Thyroid gland (tissue), 4 donors: Measurements from ENCODE around the gene MEPCE.

Source experiments
- POLR2A ChIP-seq, 2 donors: fragments of 450-650 bp; IDR thresholded peaks; one replicate each; pipeline ENCODE4 v1.6.1; 2017; ENCODE audit warnings: antibody characterized with exemption in 2 of 2, mild to moderate bottlenecking in 2 of 2, moderate library complexity in 1 of 2
- TF ChIP-seq, protein P1 (sequence below), 6 experiments: fragments of 200-600 bp in 3 of 6; fragments of 450-650 bp in 3 of 6; sonication (generic) in 3 of 6; IDR thresholded peaks; one replicate each; pipeline ENCODE4 v1.5.1; 2016 to 2019; ENCODE audit warnings: antibody characterized with exemption in 6 of 6, mild to moderate bottlenecking in 2 of 6, inconsistent platforms in 1 of 6, moderate library complexity in 1 of 6

- TF ChIP-seq, protein P1, sequence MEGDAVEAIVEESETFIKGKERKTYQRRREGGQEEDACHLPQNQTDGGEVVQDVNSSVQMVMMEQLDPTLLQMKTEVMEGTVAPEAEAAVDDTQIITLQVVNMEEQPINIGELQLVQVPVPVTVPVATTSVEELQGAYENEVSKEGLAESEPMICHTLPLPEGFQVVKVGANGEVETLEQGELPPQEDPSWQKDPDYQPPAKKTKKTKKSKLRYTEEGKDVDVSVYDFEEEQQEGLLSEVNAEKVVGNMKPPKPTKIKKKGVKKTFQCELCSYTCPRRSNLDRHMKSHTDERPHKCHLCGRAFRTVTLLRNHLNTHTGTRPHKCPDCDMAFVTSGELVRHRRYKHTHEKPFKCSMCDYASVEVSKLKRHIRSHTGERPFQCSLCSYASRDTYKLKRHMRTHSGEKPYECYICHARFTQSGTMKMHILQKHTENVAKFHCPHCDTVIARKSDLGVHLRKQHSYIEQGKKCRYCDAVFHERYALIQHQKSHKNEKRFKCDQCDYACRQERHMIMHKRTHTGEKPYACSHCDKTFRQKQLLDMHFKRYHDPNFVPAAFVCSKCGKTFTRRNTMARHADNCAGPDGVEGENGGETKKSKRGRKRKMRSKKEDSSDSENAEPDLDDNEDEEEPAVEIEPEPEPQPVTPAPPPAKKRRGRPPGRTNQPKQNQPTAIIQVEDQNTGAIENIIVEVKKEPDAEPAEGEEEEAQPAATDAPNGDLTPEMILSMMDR (IDR thresholded peaks at IDR 0.05) = no peak
- TF ChIP-seq POLR2A (IDR thresholded peaks at IDR 0.05) = peak; percentile 18 to 95
Measured at GRCh38 chr7:100478958-100479660, 49.5 kb downstream of the MEPCE start, which contains the start of gene TSC22D4.
